AG04450 (cell line): ENCODE data around the gene NDEL1. TPM values are rescaled to one million over a fixed set of nuclear protein-coding genes. Genes with fewer than 3 reads are reported as not detected.

Experiments
- CTCF ChIA-PET: fragments of 300-600, 350-600 bp; formaldehyde crosslinking; extraction: SDS; loops from one replicate; lab custom pipeline; 2022; ENCODE audit warnings: antibody characterized with exemption, inconsistent platforms; lab: Charles Lee
- POLR2A ChIA-PET: fragments of 350-600 bp; formaldehyde crosslinking; extraction: SDS; loops from one replicate; lab custom pipeline; 2021; ENCODE audit warnings: antibody characterized with exemption, inconsistent platforms; lab: Yijun Ruan, JAX
- DNase-seq: peaks from one replicate; pipeline ENCODE4 v3.0.0-alpha.2; 2011; ENCODE audit warnings: low read depth, low spot score
- H3K27ac ChIP-seq: one replicate; pipeline ENCODE4 v1.5.1; 2012; ENCODE audit warnings: low read depth, low read length, control low read depth
- H3K27me3 ChIP-seq: one replicate; pipeline ENCODE4 v1.6.0; 2012; ENCODE audit warnings: low read length; ENCODE audit not compliant: control insufficient read depth, insufficient read depth
- H3K4me3 ChIP-seq: 2 replicates; pipeline ENCODE4 v1.5.1; 2011; ENCODE audit warnings: mild to moderate bottlenecking, low read depth, low read length, control low read depth
- H3K9me3 ChIP-seq: 2 replicates; pipeline ENCODE4 v1.5.1; 2012; ENCODE audit warnings: low read length; ENCODE audit not compliant: control insufficient read depth, insufficient read depth
- CTCF ChIP-seq: IDR thresholded peaks from 2 replicates; pipeline ENCODE4 v1.5.1; 2011; ENCODE audit warnings: low read depth, low read length, control low read depth, inconsistent platforms
- polyA plus RNA-seq: library from polyadenylated mRNA; depleted of rRNA; stranded (reverse); fragments of >200 nt; gene quantifications from 2 replicates; pipeline ENCODE4 v1.2.3, GENCODE V29; 2011

NDEL1 gene
- polyA plus RNA-seq, 1 experiment = 74.7 TPM

DNA sequence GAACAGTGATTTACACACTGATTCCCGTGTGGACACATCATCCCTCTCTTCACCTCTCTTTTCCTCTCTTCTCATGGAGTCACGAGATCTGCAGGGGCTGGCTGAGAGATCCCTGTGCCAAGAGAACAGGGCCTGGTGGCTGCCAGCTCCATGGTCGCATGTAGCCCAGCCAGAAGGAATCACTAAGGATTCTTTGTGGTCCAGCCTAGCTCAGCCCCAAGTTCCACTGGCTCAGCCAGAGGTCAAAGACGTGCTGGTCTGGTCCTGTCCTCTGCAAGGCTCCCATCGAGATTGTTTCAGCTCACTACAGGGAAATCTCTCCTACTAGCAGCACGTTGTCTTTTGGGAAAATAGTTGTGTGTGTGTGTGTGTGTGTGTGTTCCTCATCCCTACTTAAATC, 66.4 kb downstream of the NDEL1 start:
- DNase-seq = no peak
- Histone ChIP-seq H3K9me3 (no peaks in the 10 kb centered on the region), H3K4me3 (no peak overlapping the region), H3K27ac (no peak overlapping the region), H3K27me3 (no peaks in the 10 kb centered on the region)
- CTCF ChIA-PET = no interaction called here
- POLR2A ChIA-PET = no interaction called here
- no peak for TF ChIP-seq CTCF

GRCh38 chr17:8503368-8503767, 67.7 kb downstream of the NDEL1 start:
- no peak for TF ChIP-seq CTCF
- Histone ChIP-seq H3K4me3 (no peak overlapping the region), H3K27ac (no peak overlapping the region), H3K27me3 (no peaks in the 10 kb centered on the region), H3K9me3 (no peaks in the 10 kb centered on the region)
- DNase-seq = no peak
- CTCF ChIA-PET = no interaction called here
- POLR2A ChIA-PET = no interaction called here

DNA sequence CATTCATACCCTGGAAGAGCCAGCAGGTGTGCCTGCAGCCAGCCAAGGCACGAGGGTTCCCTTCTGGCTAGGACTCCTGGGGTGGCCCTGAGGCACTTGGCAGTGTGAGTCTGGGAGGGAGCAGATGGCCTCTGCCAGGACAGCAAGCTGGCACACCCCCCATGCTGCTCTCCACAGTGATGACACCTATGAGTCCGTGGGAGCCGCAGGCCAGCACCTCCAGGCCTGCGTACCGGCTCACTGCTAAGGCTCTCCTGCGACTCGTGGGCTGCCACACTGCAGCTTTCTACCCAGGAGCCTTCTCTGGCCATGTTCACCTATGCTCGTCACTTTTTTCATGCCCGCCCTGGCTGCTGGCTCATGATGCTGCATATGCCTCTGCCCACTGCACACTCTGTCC, 68.1 kb downstream of the NDEL1 start:
- CTCF ChIA-PET = no interaction called here
- H3K27me3 ChIP-seq = no peaks in the 10 kb centered on the region

GRCh38 chr17:8504460-8505207, 69.0 kb downstream of the NDEL1 start:
- no peak for TF ChIP-seq CTCF
- Histone ChIP-seq H3K4me3 (no peak overlapping the region), H3K9me3 (no peaks in the 10 kb centered on the region), H3K27me3 (no peaks in the 10 kb centered on the region), H3K27ac (no peak overlapping the region)
- ChIA-PET POLR2A (no interaction called here), CTCF (no interaction called here)
- no peak for DNase-seq

More for the DNA sequence above, 68.1 kb downstream of the NDEL1 start:
- Histone ChIP-seq H3K4me3 (no peak overlapping the region), H3K27ac (no peak overlapping the region), H3K9me3 (no peaks in the 10 kb centered on the region)
- no peak for TF ChIP-seq CTCF
- POLR2A ChIA-PET = no interaction called here
- no peak for DNase-seq

DNA sequence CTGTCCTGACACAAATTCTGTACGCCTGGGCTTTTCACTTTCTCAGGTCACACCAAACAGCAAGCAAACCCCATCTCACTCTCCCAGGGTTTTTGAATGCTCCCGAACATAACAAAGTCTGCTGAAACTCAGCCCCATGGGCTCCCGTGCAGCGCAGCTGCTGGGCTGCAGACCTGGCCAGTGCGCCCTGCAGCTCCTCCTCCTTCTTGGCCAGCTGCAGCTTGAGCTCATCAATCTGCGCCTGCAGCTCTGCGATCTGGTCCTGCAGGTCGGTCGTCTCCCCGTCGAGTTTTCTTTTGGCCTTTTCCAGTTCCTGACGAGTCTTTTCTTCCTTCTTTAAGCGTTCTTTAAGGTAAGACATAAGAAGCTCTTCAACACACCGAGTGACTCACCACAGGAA, 70.5 kb downstream of the NDEL1 start:
- ChIA-PET POLR2A (interaction anchor here (0.6 kb wide), 1 partner anchor 48 kb away, joined by 4 read pairs; no protein-coding TSS in a partner anchor), CTCF (interaction anchor here (0.6 to 1.6 kb wide), 5 partner anchors 96 to 1048 kb away, joined by 3 to 5 read pairs (median 3); no protein-coding TSS in a partner anchor)
- TF ChIP-seq CTCF = no peak
- Histone ChIP-seq H3K4me3 (no peak overlapping the region), H3K27me3 (no peaks in the 10 kb centered on the region), H3K27ac (no peak overlapping the region), H3K9me3 (no peaks in the 10 kb centered on the region)
- DNase-seq = no peak
